Measurements from ENCODE around the gene STX19. TPM values are rescaled to one million over a fixed set of nuclear protein-coding genes. Genes with fewer than 3 reads are reported as not detected.

Gene STX19
- not detected for total RNA-seq

- no peak for DNase-seq (ENCODE audit: low spot score in 2 of 2)
- H3K27ac ChIP-seq: no peak within 1 kb of the TSS
- H3K4me1 ChIP-seq: peaks cover 0 to 4% of the 10 kb centered on the region in 2 donors
- no peak within 1 kb of the TSS for H3K4me3 ChIP-seq
- TF ChIP-seq CTCF (IDR thresholded peaks at IDR 0.05): no peak
- no peaks in the 10 kb centered on the region for H3K9me3 ChIP-seq
- H3K27me3 ChIP-seq: no peaks in the 10 kb centered on the region
- H3K36me3 ChIP-seq: no peaks in the 10 kb centered on the region
- intact Hi-C loops (cut with DNase I): no loop called here
Observed at GRCh38 chr3:94028093-94028837, at the start of gene STX19. Gene STX19 (minus strand): TSS chr3:94028597. CDS start chr3:94015269, 13,328 bp downstream.

GRCh38 chr3:94076055-94076454 is 47.7 kb upstream of the STX19 start:
- H3K4me1 ChIP-seq: no peaks in the 10 kb centered on the region
- TF ChIP-seq CTCF (IDR thresholded peaks at IDR 0.05): no peak
- H3K4me3 ChIP-seq: no peak overlapping the region
- peaks cover 7 to 22% of the 10 kb centered on the region in 2 donors for H3K36me3 ChIP-seq
- no peaks in the 10 kb centered on the region for H3K27me3 ChIP-seq
- no peak for DNase-seq (ENCODE audit: low spot score in 2 of 2)
- H3K9me3 ChIP-seq: no peaks in the 10 kb centered on the region
- intact Hi-C loops (cut with DNase I): no loop called here
- H3K27ac ChIP-seq: no peak overlapping the region

- no peak overlapping the region for H3K27ac ChIP-seq
- peaks cover 0 to 4% of the 10 kb centered on the region in 2 donors for H3K4me1 ChIP-seq
- intact Hi-C loops (cut with DNase I): no loop called here
- peaks cover 7 to 26% of the 10 kb centered on the region in 2 donors for H3K36me3 ChIP-seq
- no peaks in the 10 kb centered on the region for H3K27me3 ChIP-seq
- no peaks in the 10 kb centered on the region for H3K9me3 ChIP-seq
- no peak for TF ChIP-seq CTCF (IDR thresholded peaks at IDR 0.05)
- H3K4me3 ChIP-seq: no peak overlapping the region
- DNase-seq (ENCODE audit: low spot score in 2 of 2): no peak
Observed at GRCh38 chr3:94071713-94072284, 43.4 kb upstream of the STX19 start.

GRCh38 chr3:94070341-94070911 is 42.0 kb upstream of the STX19 start:
- Histone ChIP-seq H3K27ac (no peak overlapping the region), H3K4me3 (no peak overlapping the region), H3K36me3 (peaks cover 7 to 21% of the 10 kb centered on the region in 2 donors), H3K4me1 (peaks cover 0 to 4% of the 10 kb centered on the region in 2 donors), H3K9me3 (no peaks in the 10 kb centered on the region), H3K27me3 (no peaks in the 10 kb centered on the region)
- intact Hi-C loops (cut with DNase I): no loop called here
- no peak for DNase-seq (ENCODE audit: low spot score in 2 of 2)
- no peak for TF ChIP-seq CTCF (IDR thresholded peaks at IDR 0.05)

- Histone ChIP-seq H3K4me3 (no peak overlapping the region), H3K27me3 (no peaks in the 10 kb centered on the region), H3K4me1 (peaks cover 0 to 11% of the 10 kb centered on the region in 2 donors), H3K36me3 (peaks cover 7 to 21% of the 10 kb centered on the region in 2 donors), H3K9me3 (no peaks in the 10 kb centered on the region), H3K27ac (no peak overlapping the region)
- intact Hi-C loops (cut with DNase I): loop anchor here (10.0 kb wide), 1 partner anchor 165 kb away; no protein-coding TSS in a partner anchor
- DNase-seq (ENCODE audit: low spot score in 2 of 2): no peak
- TF ChIP-seq CTCF (IDR thresholded peaks at IDR 0.05): peak; percentile 42 to 63 (median 56)
Observed at GRCh38 chr3:94069194-94069813, 40.9 kb upstream of the STX19 start.
